Superior temporal gyrus (tissue), 1 donor: Measurements from ENCODE around the gene NBAS.
"Not testable (repeated sequence)": the region's sequence is repeated elsewhere in the genome, so short reads cannot be mapped to it uniquely, and the experiment has no call there.

ENCODE experiments used
- DNase-seq: peaks from one replicate; pipeline ENCODE4 v3.0.0-alpha.2; 2016; ENCODE audit errors: extremely low spot score

NBAS gene

DNA sequence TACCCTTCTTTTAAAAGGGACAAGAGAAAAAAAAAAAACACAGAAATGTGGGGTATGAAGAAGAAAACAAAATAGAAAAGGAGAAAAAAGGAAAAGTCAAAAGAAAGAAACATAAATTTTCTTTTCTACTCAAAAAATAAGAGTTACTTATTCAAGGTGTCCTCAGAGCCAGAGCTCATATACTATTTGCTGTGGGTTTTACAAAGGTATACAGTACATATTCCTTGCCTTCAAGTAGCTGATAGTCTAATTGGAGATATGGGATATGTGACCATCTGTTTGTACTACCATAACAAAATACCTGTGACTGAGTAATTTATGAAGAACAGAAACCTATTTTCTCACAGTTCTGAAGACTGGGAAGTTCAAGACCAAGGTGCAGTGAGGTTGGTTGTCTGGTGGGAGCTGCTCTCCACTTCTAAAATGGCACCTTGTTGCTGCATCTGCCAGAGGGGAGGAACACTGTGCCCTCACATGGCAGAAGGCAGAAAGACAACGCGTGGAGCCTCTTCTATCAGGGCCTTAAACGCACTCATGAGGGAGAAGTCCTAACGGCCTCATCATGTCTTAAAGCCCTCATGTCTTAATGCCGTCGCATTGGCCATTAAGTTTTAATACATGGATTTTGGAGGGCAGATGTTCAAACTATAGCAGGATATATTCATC lies 33.9 kb downstream of the NBAS start:
- no peak for DNase-seq

DNA sequence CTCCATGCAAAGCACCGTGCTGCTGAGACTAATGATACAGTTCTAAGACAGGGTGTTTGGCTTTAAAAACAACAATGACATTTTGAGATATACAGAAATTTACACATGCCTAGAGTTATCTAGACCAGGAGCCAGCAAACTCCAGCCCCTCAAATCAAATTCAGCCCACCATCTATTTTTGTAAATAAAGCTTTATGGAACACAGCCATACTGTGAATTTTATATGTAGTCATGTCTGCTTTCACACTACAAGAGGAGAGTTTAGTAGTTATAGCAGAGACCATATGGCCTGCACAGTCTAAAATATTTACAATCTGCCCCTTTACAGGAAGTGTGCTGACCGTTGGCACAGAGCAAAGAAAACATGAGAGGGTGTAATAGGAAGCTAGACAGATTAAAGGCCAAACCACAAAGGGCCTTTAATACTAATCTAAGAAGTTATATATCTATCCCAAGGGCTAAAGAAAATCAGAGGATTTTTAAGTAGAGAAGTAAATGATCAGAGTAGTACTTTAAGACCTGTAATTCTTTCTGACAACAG lies 39.4 kb downstream of the NBAS start:
- DNase-seq: no peak

DNA sequence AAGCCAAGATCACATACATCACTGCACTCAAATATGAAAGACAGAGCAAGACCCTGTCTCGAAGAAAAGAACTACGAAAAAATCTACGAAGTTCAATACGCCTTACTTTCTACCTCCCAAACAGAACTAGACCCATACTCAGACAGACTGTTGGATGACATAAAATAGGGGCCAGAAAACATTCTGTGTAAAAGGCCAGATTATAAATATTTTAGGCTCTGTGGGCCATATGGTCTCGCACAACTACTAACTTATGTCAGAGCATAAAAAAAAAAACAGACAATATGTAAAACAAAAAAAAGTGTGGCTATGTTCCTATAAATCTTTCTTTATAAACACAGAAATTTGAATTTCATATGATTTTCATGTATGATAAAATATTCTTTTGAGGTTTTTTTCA lies 40.8 kb downstream of the NBAS start:
- no peak for DNase-seq

DNA sequence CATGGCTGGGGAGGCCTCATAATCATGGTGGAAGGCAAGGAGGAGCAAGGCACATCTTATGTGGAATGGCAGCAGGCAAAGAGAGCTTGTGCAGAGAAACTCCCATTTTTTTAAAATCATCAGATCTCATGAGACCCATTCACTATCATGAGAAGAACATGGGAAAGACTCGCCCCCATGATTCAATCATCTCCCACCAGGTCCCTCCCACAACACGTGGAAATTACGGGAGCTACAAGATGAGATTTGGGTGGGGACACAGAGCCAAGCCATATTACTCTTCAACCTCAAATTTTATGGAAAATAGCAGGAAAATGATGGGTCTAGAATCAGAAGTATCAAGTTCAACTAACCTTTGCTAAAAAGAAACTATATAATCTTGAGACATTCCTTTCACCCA lies 42.4 kb downstream of the NBAS start:
- DNase-seq: not testable (repeated sequence)

DNA sequence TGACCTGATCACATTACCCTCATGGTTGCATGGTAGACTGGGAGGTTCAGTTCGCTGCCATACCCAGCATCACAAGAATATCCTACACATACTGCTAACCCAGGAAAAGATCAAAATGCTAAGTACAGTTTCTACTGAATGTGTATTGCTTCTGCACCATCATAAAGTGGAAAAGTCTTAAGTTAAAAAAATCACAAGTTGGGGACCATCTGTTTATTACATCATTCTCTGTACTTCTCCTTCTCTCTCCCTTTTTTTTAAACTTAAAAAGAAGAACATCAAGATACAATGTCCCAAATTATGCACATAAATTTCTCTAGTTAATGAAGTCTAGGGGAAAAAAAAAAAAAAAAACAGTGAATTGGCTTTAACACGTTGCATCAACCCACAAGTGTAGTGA lies 43.3 kb downstream of the NBAS start:
- peak; percentile 54 for DNase-seq

DNA sequence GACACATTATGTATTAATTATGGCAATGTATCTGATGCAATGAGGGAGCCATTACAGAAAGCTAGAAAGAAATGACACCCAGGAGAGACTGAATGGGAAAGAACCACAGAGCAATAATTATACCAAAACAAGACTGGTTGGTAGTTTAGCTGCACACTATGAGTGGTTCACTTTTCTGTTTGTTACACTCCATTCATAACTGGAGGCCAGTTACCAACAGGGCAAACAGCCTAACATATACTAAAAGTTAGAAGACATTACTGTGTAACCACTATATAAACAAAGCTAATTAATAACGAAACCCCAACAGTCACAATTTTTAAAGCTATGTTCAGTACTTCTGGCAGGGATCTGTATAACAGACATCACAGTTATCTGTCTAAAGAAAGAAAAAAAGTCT lies 49.4 kb downstream of the NBAS start:
- DNase-seq: no peak

DNA sequence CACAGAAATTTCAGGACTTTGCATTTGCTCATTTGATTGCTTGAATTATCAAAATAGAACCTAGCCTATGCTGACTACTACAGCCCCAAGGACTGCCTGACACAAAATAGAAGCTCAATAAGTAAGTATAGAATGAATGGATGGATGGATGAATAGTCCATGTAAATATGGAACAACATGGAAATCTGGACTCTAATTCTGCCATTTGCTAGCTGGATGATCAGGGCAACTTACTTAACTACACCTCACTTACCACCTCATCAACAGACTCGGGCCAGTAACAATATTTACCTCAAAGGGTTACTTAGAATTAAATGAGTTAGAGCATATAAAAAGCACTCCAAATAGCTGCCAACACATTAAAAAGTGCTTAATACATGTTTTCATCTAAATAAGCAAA lies 50.6 kb downstream of the NBAS start:
- DNase-seq: no peak

DNA sequence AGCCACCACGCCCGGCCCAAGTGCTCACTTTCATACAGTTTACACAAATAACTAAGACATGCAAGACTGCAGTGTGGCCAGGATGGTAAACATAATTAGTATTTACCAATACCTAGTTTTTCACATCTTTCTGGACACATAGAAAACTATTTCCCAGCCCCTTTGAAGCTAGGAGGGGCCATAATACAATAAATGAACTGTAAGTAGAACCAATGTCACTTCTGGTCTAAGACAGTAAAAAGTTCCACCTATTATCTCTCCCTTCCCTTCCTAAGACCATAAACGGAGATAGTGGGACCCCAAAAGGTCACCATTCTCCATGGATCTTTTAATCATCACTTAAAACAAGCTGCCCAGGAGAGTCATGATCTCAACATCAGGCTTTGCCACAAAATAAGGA lies 51.0 kb downstream of the NBAS start:
- no peak for DNase-seq

DNA sequence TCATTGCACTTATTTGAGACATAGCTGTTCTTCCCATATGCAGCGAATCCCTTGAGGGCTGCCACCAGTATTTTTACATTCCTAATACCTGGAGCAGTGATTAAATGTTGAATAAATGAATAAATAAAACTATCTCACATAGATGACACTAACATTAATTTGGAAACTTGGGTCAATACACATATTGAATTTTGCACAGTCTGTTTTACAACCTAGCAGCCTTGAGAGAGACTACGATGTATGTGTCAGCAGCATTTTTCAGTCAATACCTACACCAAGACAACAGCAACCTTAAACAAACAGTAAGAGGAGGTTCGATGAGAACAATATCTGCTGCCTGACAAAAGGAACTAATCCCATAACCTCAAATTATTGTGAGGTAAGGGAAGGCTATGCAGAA lies 53.4 kb downstream of the NBAS start:
- no peak for DNase-seq

DNA sequence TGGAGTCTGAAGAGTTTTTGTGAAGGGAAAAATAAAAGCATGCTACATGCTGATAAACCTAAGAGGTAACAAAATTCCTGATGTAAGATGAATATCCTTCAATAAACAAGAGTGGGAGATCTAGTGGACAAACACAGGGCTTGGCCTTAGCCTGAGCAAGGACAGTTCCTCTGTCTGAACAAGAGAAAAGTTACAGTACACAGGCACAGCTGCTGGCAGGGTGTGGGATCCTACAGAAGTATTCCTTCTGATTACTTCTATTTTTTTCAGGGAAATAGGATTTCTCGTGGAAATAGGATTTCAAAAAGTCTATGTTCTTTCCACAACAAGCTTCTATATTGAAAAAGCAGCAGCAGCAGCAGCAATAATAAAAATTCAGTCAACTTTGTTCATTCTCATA lies 54.1 kb downstream of the NBAS start:
- DNase-seq: no peak

DNA sequence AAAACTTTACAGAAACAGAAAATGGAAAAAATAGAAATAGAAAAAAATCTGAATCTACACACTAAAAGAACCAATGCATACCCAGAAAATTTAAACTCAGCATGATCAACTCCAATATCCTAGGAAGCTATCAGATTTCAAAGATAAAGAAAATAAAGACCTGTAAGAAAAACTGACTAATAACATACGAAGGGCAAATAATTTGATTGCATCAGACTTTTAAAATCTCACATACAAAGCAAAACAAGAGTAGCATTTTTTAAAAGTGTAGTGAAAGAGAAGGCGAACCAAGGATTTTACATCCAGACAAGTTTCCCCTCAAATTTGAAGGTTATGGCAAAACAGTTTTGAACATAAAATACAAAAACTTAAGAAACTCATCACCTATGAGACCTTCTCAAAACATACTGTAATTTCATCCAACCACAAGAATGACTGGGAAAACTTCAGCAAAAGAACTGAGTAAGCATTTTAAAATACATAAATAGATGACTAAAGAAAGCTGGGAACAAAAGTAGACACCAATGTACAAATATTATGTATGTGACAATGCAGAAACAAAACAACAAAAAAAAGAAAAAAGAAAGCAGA lies 54.8 kb downstream of the NBAS start:
- no peak for DNase-seq

DNA sequence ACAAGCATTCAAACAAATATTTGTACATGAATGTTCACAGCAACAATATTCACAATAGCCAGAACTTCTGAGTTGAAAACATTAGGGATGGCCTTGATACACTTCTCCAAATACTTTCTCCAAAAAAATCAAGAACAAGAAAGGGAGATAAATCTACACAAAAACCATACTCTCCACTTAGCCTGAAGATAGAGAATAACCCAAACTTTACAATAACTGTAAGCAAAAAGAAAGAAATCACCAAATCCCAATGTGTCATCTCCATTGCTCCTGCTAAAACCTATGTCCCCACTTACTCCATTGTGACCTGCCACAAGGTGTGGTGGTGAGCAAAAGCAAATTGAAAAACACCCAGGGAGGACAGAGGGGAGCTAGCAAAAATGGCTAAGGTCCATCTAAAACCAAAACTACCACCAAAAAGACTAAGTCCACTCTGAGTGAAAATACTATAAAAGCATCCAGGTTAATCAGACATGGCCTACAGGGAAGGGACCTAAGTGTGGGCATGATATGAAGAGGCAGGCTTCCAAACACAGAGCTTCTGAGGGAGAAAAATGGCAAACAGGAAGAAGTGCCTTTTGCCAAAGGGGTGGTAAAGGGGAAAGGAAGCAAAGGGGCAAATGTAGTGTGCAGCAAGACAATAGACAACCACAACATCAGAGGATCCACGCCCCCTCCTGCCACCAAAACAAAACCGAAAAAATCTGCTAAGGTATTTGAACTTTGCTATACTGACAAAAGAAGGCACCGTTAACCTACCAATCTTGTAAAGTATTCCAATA lies 56.1 kb downstream of the NBAS start:
- no peak for DNase-seq

DNA sequence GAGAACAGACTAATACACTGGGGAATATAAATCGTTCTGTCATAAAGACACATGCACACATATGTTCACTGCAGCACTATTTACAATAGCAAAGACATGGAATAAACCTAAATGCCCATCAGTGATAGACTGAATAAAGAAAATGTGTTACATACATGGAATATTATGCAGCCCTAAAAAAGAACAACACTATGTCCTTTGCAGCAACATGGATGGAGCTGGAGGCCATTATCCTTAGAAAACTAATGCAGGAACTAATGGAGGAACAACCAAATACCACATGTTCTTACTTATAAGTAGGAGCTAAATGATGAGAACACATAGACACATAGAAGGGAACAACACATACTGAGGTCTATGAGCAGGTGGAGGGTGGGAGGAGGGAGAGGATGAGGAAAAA lies 61.9 kb downstream of the NBAS start:
- not testable (repeated sequence) for DNase-seq

DNA sequence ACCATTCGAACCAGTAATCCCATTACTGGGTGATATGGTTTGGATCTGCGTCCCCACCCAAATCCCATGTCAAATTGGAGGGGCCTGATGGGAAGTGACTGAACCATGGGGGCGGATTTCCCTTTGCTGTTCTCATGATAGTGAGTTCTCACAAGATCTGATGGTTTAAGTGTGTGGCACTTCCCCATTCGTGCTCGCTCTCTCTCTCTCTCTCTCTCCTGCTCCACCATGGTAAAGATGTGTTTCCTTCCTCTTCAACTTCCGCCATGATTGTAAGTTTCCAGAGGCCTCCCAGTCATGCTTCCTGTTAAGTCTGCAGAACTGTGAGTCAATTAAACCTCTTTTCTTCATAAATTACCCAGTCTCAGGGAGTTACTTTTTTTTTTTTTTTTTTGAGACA lies 62.6 kb downstream of the NBAS start:
- no peak for DNase-seq

DNA sequence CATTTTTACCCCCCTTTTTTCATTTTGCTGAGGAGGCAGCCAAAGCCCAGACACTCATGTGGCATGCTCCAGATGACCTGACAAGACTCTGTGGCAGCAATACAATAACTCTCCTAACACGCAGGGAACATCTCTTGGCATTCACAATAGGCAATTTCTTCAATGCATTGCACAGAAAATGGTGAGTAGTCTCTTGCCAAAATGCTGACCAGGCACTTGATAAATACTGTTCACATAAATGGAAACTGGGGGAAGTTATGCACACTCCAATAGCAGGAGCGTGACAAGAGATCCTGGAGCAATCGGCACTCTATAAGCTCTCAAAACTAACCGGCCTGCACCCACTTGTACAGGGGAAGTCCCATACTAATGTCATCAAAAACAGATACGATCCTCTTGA lies 66.3 kb downstream of the NBAS start:
- no peak for DNase-seq

DNA sequence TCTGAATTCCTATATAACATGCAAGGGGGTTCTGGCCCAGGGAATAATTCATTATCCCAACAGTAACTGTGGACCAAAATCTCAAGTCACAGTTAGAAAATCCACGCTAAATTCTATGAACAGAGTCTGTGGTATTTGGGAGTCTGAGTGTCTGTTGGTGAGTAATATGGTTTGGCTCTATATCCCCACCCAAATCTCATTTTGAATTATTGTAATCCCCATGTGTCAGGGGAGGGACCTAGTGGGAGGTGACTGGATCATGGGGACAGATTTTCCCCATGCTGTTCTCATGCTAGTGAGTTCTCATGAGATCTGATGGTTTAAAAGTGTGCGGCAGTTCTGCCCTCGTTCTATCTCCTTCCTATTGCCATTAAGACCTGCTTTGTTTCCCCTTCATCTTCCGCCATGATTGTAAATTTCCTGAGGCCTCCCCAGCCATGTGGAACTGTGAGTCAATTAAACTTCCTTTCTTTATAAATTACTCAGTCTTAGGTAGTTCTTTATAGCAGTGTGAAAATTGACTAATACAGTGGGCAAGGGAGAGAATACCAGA lies 68.3 kb downstream of the NBAS start:
- DNase-seq: no peak

DNA sequence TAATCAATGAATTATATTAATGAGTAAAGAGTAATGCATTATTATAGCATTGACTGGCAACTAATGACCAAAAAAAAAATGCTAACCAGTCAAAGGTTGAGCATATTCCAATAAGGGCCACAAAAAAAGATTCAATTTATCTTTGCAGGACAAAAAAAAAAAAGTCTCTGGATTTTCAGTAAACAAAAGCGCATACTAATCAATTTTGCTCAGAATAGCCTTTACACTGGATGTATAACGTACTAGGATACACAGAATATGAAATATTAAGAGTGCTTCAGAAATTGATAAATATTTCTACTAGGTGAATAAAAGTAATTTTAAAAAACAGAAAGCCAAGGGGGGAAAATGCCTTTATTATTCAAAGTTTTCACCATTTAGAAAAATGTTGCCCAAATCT lies 74.4 kb downstream of the NBAS start:
- no peak for DNase-seq

DNA sequence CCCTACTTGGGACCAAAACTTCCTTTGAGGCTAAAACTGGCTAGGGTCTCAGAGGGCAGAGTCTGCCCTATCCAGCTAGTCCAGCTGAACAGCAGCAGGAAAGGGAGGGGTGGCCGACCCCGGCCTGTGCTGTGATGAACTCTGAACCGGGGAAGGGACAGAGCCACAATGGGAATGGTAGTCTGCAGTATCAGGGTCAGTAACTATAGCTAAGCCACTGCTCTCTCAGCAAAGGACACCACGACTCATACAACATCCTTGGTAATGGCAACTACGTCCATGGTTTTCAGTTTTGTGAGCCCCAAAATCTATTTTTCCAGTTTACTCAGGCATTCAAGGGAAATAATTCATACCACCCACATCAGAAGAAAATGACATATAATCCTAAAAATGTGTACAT lies 75.2 kb downstream of the NBAS start:
- DNase-seq: no peak

DNA sequence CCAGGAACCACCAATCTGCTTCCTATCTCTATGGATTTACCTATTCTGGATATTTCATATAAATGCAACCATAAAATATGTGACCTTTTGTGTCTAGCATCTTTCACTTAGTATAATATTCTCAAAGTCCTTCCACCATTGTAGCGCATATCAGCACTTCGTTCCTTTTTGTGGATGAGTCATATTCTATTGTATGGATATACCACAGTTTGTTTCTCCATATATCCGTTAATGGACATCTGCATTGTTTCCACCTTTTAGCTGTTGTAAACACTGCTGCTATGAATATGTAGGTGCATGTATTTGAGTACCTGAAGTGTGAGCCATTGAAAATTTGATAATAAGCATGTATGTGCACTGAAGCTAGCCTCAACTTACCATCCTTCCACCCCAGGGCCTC lies 80.1 kb downstream of the NBAS start:
- no peak for DNase-seq

DNA sequence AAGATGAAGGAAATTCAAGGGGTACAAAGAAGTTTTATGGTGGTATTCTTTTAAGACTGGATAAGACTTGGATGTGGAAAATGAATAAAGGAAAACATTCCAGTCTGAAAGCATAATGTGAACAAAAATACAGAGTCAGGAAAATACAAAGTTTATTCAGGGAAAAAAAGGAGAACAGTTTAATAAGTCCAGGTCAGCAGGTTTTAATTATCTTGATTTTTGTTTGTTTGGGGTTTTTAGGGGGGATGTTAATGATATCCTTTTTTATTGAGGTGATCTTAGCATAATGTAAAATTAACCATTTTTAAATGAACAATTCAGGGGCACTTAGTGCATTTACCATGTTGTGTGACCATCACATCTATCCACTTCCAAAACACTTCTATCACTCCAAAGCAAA lies 80.6 kb downstream of the NBAS start:
- no peak for DNase-seq

DNA sequence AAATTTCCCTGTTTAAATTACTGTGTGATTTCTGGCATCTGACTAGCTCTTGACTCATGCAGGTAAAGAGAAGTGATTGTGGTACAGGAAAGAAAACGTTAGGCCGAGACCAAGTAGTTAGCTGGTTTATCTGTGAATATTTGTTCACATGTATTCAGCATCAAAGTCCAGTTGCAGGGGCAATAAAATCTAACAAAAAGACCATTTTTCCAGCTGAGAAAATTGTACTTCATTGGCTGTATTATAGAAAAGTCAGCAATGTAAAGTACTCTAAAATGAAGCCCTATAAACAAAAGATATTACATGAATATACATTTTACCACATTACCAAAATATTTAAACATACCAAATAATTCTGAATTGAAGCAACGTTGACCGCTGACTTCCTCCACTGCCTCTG lies 88.3 kb downstream of the NBAS start:
- no peak for DNase-seq

DNA sequence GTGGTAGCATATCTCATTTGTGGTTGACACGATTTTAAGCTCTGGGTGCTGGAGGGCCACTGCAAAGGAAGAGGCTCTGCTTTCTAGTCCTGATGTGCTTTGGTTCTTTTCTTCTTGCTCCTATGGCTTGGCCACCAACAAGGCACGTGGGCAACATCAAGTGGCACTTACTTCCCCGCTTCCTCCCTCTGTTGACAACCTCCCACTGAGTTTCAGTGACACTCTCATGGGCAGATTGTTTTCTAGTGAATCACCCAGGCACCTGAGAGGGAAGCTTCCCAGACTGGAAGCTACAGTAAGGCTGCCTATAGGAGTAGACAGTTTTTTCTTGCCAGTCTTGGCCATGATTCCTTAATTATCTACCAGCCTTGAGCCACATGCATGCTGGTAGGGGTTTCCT lies 89.0 kb downstream of the NBAS start:
- DNase-seq: no peak

DNA sequence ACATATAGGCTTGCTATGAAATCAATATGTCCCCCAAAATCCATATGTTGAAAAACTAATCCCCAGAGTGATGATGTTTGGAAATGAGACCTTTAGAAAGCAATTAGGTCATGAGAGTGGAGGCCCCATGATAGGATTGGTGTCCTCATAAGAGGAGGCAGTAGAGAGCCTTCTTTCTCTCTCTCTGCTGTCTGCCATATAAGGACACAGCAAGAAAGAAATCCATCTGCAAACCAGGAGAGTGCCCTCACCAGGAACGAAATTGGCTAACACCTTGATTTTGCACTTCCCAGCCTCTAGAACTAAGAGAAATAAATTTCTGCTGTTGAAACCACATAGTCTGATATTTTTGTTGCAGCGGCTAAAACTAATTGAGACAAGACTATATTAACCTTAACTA lies 89.5 kb downstream of the NBAS start:
- DNase-seq: no peak
